ENCODE measurements around the gene DIO1. TPM values are rescaled to one million over a fixed set of nuclear protein-coding genes. Genes with fewer than 3 reads are reported as not detected.

Gene DIO1
- total RNA-seq, 4 donors from 2014 or later: 2.1 TPM; not detected in 3

- intact Hi-C loops (cut with DNase I; ENCODE audit: low total_unique reads): no loop called here
- no peak for DNase-seq
- Histone ChIP-seq H3K36me3 (no peaks in the 10 kb centered on the region), H3K4me3 (no peak overlapping the region), H3K4me1 (peaks cover 0 to 11% of the 10 kb centered on the region in 2 donors), H3K27me3 (no peaks in the 10 kb centered on the region), H3K9me3 (no peaks in the 10 kb centered on the region), H3K27ac (no peak overlapping the region)
- TF ChIP-seq CTCF (IDR thresholded peaks at IDR 0.05): no peak
- no peak for TF ChIP-seq POLR2A (IDR thresholded peaks at IDR 0.05)
Measured at GRCh38 chr1:53943490-53944043, 49.6 kb downstream of the DIO1 start.

- DNase-seq: peak in 1 of 2 donors; percentile 17
- intact Hi-C loops (cut with DNase I; ENCODE audit: low total_unique reads): no loop called here
Measured at GRCh38 chr1:53944469-53945182, 50.6 kb downstream of the DIO1 start.

GRCh38 chr1:53945183-53945432 lies 51.1 kb downstream of the DIO1 start:
- peaks cover 3 to 11% of the 10 kb centered on the region in 2 donors for H3K4me1 ChIP-seq

More at GRCh38 chr1:53944469-53945182, 50.6 kb downstream of the DIO1 start:
- TF ChIP-seq CTCF (IDR thresholded peaks at IDR 0.05): no peak
- no peak for TF ChIP-seq POLR2A (IDR thresholded peaks at IDR 0.05)
- Histone ChIP-seq H3K9me3 (no peaks in the 10 kb centered on the region), H3K36me3 (no peaks in the 10 kb centered on the region), H3K27me3 (no peaks in the 10 kb centered on the region), H3K4me1 (peaks cover 0 to 11% of the 10 kb centered on the region in 2 donors), H3K4me3 (peak overlapping the region; percentile 86 to 98), H3K27ac (peak overlapping the region; percentile 92 to 93)

GRCh38 chr1:53945433-53946251 lies 51.7 kb downstream of the DIO1 start, which contains the start of gene IFT25:
Gene IFT25, minus strand, starts transcription at chr1:53945699. Its CDS starts 5,617 bp downstream, at chr1:53940082.
- Histone ChIP-seq H3K36me3 (no peaks in the 10 kb centered on the region), H3K27me3 (no peaks in the 10 kb centered on the region), H3K4me1 (peaks cover 3 to 11% of the 10 kb centered on the region in 2 donors), H3K4me3 (peak within 1 kb of the TSS; percentile 86 to 98), H3K27ac (peak within 1 kb of the TSS; percentile 92 to 93), H3K9me3 (no peaks in the 10 kb centered on the region)
- intact Hi-C loops (cut with DNase I; ENCODE audit: low total_unique reads): no loop called here
- TF ChIP-seq POLR2A (IDR thresholded peaks at IDR 0.05): peak; percentile 80 to 82
- no peak for TF ChIP-seq CTCF (IDR thresholded peaks at IDR 0.05)
- DNase-seq: peak; percentile 98

More at GRCh38 chr1:53945183-53945432, 51.1 kb downstream of the DIO1 start:
- Histone ChIP-seq H3K27ac (peak overlapping the region; percentile 92 to 93), H3K36me3 (no peaks in the 10 kb centered on the region), H3K4me3 (peak overlapping the region; percentile 86 to 98), H3K9me3 (no peaks in the 10 kb centered on the region), H3K27me3 (no peaks in the 10 kb centered on the region)
- no peak for DNase-seq
- TF ChIP-seq CTCF (IDR thresholded peaks at IDR 0.05): no peak
- intact Hi-C loops (cut with DNase I; ENCODE audit: low total_unique reads): no loop called here
